Measurements from ENCODE around the gene TRMT1. TPM values are rescaled to one million over a fixed set of nuclear protein-coding genes. Genes with fewer than 3 reads are reported as not detected.

The TRMT1 gene
- total RNA-seq, 1 donor from 2014 or later: 74.7 TPM

- H3K27me3 ChIP-seq (ENCODE audit: control insufficient read depth, insufficient read depth, low read length): peaks cover 26% of the 10 kb centered on the region
- no peak for TF ChIP-seq CTCF (IDR thresholded peaks at IDR 0.05; ENCODE audit: insufficient read depth, low read length, poor library complexity, severe bottlenecking)
- peaks cover under 1% of the 10 kb centered on the region for H3K36me3 ChIP-seq (ENCODE audit: control insufficient read depth, insufficient read depth, low read length)
- no peak overlapping the region for H3K4me3 ChIP-seq (ENCODE audit: low read depth, low read length)
- no peak for DNase-seq (ENCODE audit: low read depth)
Measured at GRCh38 chr19:13102416-13102665, 14.2 kb downstream of the TRMT1 start.

GRCh38 chr19:13101590-13102415 is 14.7 kb downstream of the TRMT1 start:
- no peak for DNase-seq (ENCODE audit: low read depth)
- no peak for TF ChIP-seq CTCF (IDR thresholded peaks at IDR 0.05; ENCODE audit: insufficient read depth, low read length, poor library complexity, severe bottlenecking)
- Histone ChIP-seq H3K4me3 (ENCODE audit: low read depth, low read length) (no peak overlapping the region), H3K27me3 (ENCODE audit: control insufficient read depth, insufficient read depth, low read length) (peaks cover 28% of the 10 kb centered on the region), H3K36me3 (ENCODE audit: control insufficient read depth, insufficient read depth, low read length) (no peaks in the 10 kb centered on the region)

GRCh38 chr19:13100841-13101589 is 15.5 kb downstream of the TRMT1 start:
- peak; percentile 35 for TF ChIP-seq CTCF (IDR thresholded peaks at IDR 0.05; ENCODE audit: insufficient read depth, low read length, poor library complexity, severe bottlenecking)
- no peak overlapping the region for H3K4me3 ChIP-seq (ENCODE audit: low read depth, low read length)
- no peak for DNase-seq (ENCODE audit: low read depth)
- peaks cover 34% of the 10 kb centered on the region for H3K27me3 ChIP-seq (ENCODE audit: control insufficient read depth, insufficient read depth, low read length)
- no peaks in the 10 kb centered on the region for H3K36me3 ChIP-seq (ENCODE audit: control insufficient read depth, insufficient read depth, low read length)

GRCh38 chr19:13100031-13100588 is 16.4 kb downstream of the TRMT1 start:
- no peak for DNase-seq (ENCODE audit: low read depth)
- H3K4me3 ChIP-seq (ENCODE audit: low read depth, low read length): no peak overlapping the region
- no peak for TF ChIP-seq CTCF (IDR thresholded peaks at IDR 0.05; ENCODE audit: insufficient read depth, low read length, poor library complexity, severe bottlenecking)

GRCh38 chr19:13099073-13099999 is 17.2 kb downstream of the TRMT1 start:
- Histone ChIP-seq H3K36me3 (ENCODE audit: control insufficient read depth, insufficient read depth, low read length) (peaks cover 1% of the 10 kb centered on the region), H3K27me3 (ENCODE audit: control insufficient read depth, insufficient read depth, low read length) (peaks cover 48% of the 10 kb centered on the region), H3K4me3 (ENCODE audit: low read depth, low read length) (no peak overlapping the region)
- DNase-seq (ENCODE audit: low read depth): no peak
- TF ChIP-seq CTCF (IDR thresholded peaks at IDR 0.05; ENCODE audit: insufficient read depth, low read length, poor library complexity, severe bottlenecking): no peak

More at GRCh38 chr19:13100031-13100588, 16.4 kb downstream of the TRMT1 start:
- Histone ChIP-seq H3K36me3 (ENCODE audit: control insufficient read depth, insufficient read depth, low read length) (no peaks in the 10 kb centered on the region), H3K27me3 (ENCODE audit: control insufficient read depth, insufficient read depth, low read length) (peaks cover 42% of the 10 kb centered on the region)

Measured in kidney epithelial cell (primary cell).